Loucy (cell line): ENCODE measurements around the gene CENPN.

ENCODE experiments used
- EZH2phosphoT487 ChIP-seq: fragments of 200-600 bp; IDR thresholded peaks from 2 replicates; pipeline ENCODE4 v1.6.1; 2018; ENCODE audit warnings: antibody characterized with exemption, mild to moderate bottlenecking, moderate library complexity, borderline replicate concordance
- TF ChIP-seq, protein P1 (sequence below): fragments of 200-600 bp; sonication (generic); conservative IDR thresholded peaks from 2 replicates; pipeline ENCODE4 v1.5.1; 2014; ENCODE audit warnings: mild to moderate bottlenecking, antibody characterized with exemption, low read length

- TF ChIP-seq, protein P1, sequence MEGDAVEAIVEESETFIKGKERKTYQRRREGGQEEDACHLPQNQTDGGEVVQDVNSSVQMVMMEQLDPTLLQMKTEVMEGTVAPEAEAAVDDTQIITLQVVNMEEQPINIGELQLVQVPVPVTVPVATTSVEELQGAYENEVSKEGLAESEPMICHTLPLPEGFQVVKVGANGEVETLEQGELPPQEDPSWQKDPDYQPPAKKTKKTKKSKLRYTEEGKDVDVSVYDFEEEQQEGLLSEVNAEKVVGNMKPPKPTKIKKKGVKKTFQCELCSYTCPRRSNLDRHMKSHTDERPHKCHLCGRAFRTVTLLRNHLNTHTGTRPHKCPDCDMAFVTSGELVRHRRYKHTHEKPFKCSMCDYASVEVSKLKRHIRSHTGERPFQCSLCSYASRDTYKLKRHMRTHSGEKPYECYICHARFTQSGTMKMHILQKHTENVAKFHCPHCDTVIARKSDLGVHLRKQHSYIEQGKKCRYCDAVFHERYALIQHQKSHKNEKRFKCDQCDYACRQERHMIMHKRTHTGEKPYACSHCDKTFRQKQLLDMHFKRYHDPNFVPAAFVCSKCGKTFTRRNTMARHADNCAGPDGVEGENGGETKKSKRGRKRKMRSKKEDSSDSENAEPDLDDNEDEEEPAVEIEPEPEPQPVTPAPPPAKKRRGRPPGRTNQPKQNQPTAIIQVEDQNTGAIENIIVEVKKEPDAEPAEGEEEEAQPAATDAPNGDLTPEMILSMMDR = no peak
- TF ChIP-seq EZH2phosphoT487 = no peak
Measured at GRCh38 chr16:81036751-81037350, 29.8 kb downstream of the CENPN start.
